Dermis blood vessel endothelial cell (primary cell): ENCODE data around the gene SP2. TPM values are rescaled to one million over a fixed set of nuclear protein-coding genes. Genes with fewer than 3 reads are reported as not detected.
A peak's percentile ranks its signal among the peaks of the same experiment; 100 is the strongest.

Experiments
- DNase-seq: peaks from one replicate; pipeline ENCODE4 v3.0.0; 2010
- total RNA-seq: library from RNA; depleted of rRNA; stranded (reverse); fragments of >200 nt; gene quantifications from 2 replicates; pipeline ENCODE4 v1.2.3, GENCODE V29; 2014

SP2 gene
- total RNA-seq = 1.7 and 2.6 TPM in 2 replicates

- peak; percentile 100 for DNase-seq
Observed at GRCh38 chr17:47895856-47896671, at the start of gene SP2. Gene SP2, plus strand, starts transcription at chr17:47896236. Its CDS starts 51 bp downstream, at chr17:47896287.

DNA sequence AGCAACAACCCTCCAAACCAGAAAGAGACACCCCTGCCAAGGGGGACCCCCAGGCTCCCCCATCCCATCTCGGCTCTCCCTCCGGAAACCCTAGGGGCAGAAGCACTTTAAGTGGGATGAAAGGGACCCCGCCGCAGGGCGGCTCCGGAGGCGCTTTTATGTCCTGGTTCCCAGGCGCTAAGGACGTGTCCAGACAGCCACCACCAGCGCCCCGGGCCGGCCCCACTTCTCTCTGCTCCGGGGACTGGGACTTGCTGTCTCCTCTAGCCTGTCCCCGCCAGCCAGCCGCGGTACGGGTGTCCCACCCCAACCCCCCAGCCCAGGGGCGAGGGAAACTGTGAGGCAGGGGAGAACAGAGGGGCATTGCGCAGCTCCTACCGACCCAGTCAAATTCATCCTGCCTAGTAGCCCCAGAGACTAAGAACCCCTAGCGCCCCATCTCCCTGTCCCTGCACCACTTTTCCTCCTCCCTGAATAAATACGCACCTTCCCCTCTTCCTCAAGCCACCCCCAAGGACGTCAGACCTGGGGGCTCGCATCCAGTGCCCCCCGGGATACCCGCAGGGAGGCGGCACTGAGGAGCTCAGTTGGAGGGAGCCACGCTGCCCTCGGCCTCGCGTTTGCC, 49.2 kb upstream of the SP2 start:
- no peak for DNase-seq

GRCh38 chr17:47847341-47848197, 48.5 kb upstream of the SP2 start:
- DNase-seq = no peak

- DNase-seq = no peak
Observed at GRCh38 chr17:47848198-47848513, 47.9 kb upstream of the SP2 start.

DNA sequence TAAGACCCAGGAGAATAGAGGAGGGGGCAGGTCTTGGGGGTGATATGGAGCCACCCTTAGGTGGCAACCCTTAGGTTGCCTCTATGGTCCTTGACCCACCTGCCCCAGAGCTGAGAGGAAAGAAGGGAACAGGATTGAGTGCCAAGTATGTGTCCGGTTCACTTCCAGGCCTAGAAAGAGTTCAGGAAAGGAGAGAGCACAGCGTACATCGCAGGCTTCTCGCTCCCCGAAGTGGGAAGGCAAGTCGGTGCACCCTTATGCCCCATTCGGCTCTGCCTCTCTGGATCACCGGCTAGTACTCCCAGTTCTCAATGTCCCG, 45.7 kb upstream of the SP2 start:
- DNase-seq = no peak

DNA sequence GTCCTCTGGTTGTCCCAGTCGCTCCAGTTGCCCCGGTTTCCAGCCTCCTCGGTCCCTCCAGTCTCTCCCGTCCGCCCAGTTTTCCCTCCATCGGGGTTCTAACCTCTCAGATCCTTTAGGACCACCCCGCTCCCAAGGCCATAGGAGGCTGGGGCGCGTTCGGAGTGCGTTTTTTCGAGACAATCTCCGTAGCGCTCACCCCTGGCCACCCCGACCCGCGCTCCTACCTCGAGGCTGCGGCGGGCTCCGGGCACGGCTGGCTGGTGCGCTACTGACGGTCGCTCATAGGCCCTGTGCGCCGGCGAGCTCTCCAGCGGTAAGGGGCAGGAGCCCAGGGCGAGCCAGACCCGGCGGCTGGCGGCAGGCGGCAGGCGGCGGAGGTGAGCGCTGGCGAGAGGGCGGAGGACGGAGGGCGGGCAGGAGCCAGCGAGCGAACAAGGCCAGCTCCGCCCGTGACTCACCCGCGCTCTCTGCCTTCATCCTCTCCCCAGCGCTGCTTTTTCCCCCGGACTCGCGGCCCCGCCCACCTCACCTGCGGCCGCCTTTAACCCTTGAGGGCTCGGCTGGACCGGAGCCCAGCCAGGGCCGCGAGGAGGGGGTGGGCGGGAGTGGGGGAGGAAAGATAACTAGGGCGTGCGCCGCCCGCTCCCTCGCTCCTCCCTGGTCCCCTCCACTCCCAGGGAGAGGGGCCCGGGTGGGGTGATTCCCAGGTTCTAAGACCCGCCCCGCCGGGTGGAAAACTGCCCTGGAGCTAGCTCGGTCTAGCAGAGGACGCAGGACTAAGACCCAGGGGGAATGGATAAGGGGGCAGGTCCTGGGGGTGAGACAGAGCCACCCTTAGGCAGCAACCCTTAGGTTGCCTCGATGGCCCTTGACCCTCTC, 45.1 kb upstream of the SP2 start, which contains the start of gene SP6:
Gene SP6 (minus strand): TSS at position 472 of the 882 bp plus-strand sequence. CDS start 2,734 bp downstream, outside the sequence.
- peak; percentile 78 for DNase-seq

DNA sequence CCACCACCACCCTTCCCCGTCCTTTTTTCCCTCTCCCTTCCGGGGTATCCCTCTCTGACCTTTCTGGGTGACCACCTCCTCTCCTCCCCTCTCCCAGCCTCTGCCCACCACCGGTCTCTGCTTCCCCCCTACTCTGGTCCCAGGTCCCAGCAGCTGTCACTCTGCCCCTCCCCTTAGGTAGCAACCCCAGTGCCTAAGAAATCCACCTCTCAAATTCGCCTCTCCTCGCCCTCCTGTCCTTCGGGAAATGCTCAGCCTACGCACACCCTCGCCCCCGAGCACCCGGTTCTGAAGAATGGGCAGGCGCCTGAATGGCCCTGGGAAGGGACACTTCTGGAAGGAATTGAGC, 44.3 kb upstream of the SP2 start:
- DNase-seq = no peak

- DNase-seq = no peak
Observed at GRCh38 chr17:47852113-47852949, 43.7 kb upstream of the SP2 start.

GRCh38 chr17:47853616-47854015, 42.4 kb upstream of the SP2 start:
- DNase-seq = no peak

GRCh38 chr17:47855737-47856136, 40.3 kb upstream of the SP2 start:
- peak; percentile 58 for DNase-seq

- no peak for DNase-seq
Observed at GRCh38 chr17:47856830-47857229, 39.2 kb upstream of the SP2 start.

- no peak for DNase-seq
Observed at GRCh38 chr17:47857551-47858455, 38.2 kb upstream of the SP2 start.

GRCh38 chr17:47860386-47860785, 35.6 kb upstream of the SP2 start:
- no peak for DNase-seq

GRCh38 chr17:47862621-47863440, 33.2 kb upstream of the SP2 start:
- peak; percentile 47 for DNase-seq

DNA sequence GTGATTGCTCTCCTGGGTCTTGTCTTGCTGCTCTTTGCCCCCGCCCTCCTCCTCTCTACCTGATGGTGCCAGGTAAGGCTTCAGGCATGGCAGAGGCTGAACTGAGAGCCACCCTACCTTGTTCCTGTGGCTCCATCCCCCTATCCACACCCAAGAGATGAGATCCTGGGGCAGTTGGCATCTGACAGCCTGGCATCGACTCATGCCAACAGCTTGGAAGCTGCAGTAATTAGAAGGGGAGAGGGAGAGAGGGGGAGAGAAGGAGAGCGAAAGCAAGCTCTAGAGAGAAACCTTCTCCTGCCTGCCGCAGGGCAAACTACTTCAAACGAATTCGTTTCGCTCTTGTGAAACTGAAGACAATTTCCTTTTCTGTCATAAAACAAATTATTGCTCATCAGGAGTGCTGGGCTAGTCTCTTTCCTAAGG, 31.2 kb upstream of the SP2 start:
- DNase-seq = no peak

GRCh38 chr17:47866941-47867340, 29.1 kb upstream of the SP2 start:
- DNase-seq = no peak

GRCh38 chr17:47867813-47868533, 28.1 kb upstream of the SP2 start:
- DNase-seq = no peak

DNA sequence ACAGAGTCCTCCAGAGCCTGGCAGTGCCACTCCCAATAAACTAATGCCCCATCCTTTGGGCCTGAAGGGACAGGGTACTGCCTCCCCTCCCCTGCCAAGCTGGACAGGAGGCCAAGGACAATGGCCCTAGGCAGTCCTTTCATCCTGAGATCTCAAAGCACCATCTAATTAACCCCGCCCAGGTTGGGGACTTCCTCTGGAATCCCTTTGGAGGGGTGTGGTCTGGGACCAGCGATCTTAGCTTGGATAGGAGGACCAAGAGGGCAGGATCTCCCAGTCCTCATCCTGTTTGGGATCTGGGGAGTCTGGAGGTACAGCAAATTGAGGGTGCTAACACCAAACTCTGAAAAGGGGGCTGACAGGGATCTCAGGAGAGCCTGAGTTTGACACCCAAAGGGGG, 26.9 kb upstream of the SP2 start:
- no peak for DNase-seq

DNA sequence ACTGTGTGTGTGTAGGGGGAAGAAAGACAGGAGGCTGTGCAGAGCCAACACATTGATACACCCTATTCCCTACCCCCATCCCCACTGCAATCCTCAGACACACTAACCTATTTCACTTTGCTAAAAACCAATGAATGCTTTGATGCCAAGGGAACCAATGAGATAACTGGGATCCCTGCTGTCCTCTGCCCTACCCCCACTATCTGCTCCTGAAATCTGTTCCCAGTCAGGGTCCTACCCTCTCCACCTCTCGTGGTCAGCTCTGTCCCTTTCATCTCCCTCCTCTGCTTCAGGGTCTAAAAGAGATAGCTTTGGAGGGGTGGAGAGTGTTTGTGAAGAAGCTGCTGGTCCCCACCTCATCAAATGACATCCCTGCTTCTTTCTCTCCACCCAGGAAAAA, 26.0 kb upstream of the SP2 start:
- DNase-seq = no peak
